ENCODE measurements around the gene LMAN2.

GRCh38 chr5:177374211-177374610, 22.7 kb upstream of the LMAN2 start:
- no peak for TF ChIP-seq POLR2A (IDR thresholded peaks at IDR 0.05)
- TF ChIP-seq POLR2AphosphoS5 (IDR thresholded peaks at IDR 0.05), result no peak
- TF ChIP-seq EP300 (IDR thresholded peaks at IDR 0.05; ENCODE audit: low read depth), result no peak

Measured in transverse colon (tissue), 3 donors.